ENCODE measurements around the gene INTS6. TPM values are rescaled to one million over a fixed set of nuclear protein-coding genes. Genes with fewer than 3 reads are reported as not detected.

The INTS6 gene
- total RNA-seq, 1 donor, result 40.5 TPM

DNA sequence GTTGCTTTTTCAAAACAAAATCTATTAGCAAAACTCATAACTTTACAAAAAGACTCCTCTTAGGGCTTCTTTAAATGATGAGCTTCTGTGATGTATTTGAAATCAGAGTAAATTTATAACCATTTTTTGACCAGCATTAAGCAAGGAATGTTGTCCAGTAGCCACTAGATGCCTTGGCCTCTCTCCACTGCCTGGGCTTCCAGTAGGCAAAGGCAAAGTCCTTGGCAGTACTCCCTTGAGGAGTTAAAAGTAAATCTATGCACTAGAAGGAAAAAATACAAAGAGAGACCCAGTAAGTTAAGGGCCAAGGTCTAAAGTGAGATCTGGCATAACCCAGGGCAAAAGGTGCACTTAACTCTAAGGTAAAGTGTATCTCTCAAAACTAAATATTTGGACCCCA lies 103.8 kb downstream of the INTS6 start:
- H3K4me1 ChIP-seq (ENCODE audit: insufficient read depth, low read length), result no peaks in the 10 kb centered on the region
- DNase-seq (ENCODE audit: insufficient read length, low spot score, missing footprints), result no peak
- no peaks in the 10 kb centered on the region for H3K79me2 ChIP-seq (ENCODE audit: insufficient read depth, low read length)
- no peak overlapping the region for H3K27ac ChIP-seq (ENCODE audit: low read depth, low read length)
- no peaks in the 10 kb centered on the region for H3K27me3 ChIP-seq (ENCODE audit: insufficient read depth, low read length)
- H3K4me3 ChIP-seq (ENCODE audit: insufficient read depth, low read length), result no peak overlapping the region
- no peaks in the 10 kb centered on the region for H4K20me1 ChIP-seq (ENCODE audit: insufficient read depth, low read length)
- TF ChIP-seq, protein P1, sequence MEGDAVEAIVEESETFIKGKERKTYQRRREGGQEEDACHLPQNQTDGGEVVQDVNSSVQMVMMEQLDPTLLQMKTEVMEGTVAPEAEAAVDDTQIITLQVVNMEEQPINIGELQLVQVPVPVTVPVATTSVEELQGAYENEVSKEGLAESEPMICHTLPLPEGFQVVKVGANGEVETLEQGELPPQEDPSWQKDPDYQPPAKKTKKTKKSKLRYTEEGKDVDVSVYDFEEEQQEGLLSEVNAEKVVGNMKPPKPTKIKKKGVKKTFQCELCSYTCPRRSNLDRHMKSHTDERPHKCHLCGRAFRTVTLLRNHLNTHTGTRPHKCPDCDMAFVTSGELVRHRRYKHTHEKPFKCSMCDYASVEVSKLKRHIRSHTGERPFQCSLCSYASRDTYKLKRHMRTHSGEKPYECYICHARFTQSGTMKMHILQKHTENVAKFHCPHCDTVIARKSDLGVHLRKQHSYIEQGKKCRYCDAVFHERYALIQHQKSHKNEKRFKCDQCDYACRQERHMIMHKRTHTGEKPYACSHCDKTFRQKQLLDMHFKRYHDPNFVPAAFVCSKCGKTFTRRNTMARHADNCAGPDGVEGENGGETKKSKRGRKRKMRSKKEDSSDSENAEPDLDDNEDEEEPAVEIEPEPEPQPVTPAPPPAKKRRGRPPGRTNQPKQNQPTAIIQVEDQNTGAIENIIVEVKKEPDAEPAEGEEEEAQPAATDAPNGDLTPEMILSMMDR (IDR thresholded peaks at IDR 0.05; ENCODE audit: extremely low read depth, low read depth, low read length), result no peak
- H3K4me2 ChIP-seq (ENCODE audit: insufficient read depth, low read length), result no peak overlapping the region
- H2AFZ ChIP-seq (ENCODE audit: low read length), result no peak overlapping the region
- no peaks in the 10 kb centered on the region for H3K9me3 ChIP-seq (ENCODE audit: low read depth, low read length)
- H3K36me3 ChIP-seq (ENCODE audit: insufficient read depth, low read length), result no peaks in the 10 kb centered on the region

DNA sequence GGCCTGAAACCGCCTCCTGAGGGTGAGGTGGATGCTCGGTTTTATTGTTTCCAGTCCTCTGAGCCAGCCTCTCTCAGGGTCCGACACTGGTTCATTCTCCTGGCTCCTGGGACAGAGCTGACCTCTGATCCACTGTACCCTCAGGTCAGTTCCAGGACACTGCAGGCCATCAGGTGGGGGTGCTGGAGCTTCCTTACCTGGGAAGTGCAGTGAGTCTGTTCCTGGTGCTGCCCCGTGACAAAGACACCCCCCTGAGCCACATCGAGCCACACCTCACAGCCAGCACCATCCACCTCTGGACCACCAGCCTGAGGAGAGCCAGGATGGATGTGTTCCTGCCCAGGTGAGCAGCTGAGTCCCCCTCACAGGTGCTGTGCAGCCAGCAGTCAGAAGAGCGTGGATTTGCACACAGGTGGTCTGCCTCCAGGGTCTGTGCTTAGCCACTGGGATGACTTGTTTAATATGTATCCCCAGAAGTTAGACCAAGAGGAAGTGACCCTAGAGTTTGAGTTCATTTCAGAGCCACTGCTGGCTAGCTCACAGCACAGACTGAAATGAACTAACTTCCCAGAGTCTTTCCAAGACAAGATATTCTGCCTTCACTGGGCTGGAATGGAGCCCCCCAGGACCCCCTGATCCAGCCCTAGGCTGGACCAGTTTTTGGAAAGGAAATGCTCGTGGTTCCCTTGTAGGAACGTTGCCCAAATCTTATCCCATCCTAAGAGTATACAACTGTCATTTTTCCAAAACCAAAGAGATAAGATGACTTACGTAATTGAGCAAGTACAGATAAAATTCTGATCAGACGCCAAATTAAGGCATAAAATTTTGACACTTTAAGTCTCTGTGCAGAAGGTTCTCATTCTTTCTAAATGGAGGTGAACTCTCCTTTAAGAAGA lies 104.5 kb downstream of the INTS6 start:
- TF ChIP-seq, protein P1 (IDR thresholded peaks at IDR 0.05; ENCODE audit: extremely low read depth, low read depth, low read length), result no peak
- H2AFZ ChIP-seq (ENCODE audit: low read length), result no peak overlapping the region
- no peaks in the 10 kb centered on the region for H3K27me3 ChIP-seq (ENCODE audit: insufficient read depth, low read length)

DNA sequence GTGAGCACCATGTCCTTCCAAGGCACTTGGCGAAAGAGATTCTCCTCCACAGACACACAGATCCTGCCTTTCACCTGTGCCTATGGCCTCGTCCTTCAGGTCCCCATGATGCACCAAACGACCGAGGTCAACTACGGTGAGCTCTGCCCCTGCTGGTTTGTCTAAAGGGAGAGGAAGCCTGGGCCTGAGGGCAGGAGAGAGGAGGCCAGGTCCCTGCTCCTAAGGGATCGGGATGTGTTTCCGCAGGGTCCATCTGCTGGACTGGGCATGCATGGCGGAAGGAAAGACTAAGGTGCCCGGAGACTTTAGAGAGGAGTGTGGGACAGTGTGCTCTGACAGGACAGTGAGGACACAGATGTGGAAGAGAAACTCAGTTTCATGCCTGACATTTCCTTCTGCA lies 105.7 kb downstream of the INTS6 start:
- Histone ChIP-seq H3K4me1 (ENCODE audit: insufficient read depth, low read length) (peaks cover 11% of the 10 kb centered on the region), H4K20me1 (ENCODE audit: insufficient read depth, low read length) (no peaks in the 10 kb centered on the region), H3K27ac (ENCODE audit: low read depth, low read length) (no peak overlapping the region), H3K79me2 (ENCODE audit: insufficient read depth, low read length) (no peaks in the 10 kb centered on the region), H3K27me3 (ENCODE audit: insufficient read depth, low read length) (no peaks in the 10 kb centered on the region), H3K9me3 (ENCODE audit: low read depth, low read length) (no peaks in the 10 kb centered on the region), H3K4me3 (ENCODE audit: insufficient read depth, low read length) (no peak overlapping the region), H2AFZ (ENCODE audit: low read length) (no peak overlapping the region), H3K36me3 (ENCODE audit: insufficient read depth, low read length) (no peaks in the 10 kb centered on the region), H3K4me2 (ENCODE audit: insufficient read depth, low read length) (no peak overlapping the region)
- no peak for DNase-seq (ENCODE audit: insufficient read length, low spot score, missing footprints)
- TF ChIP-seq, protein P1 (IDR thresholded peaks at IDR 0.05; ENCODE audit: extremely low read depth, low read depth, low read length), result no peak

More for the DNA sequence above, 104.5 kb downstream of the INTS6 start:
- no peaks in the 10 kb centered on the region for H4K20me1 ChIP-seq (ENCODE audit: insufficient read depth, low read length)
- H3K9me3 ChIP-seq (ENCODE audit: low read depth, low read length), result no peaks in the 10 kb centered on the region
- H3K36me3 ChIP-seq (ENCODE audit: insufficient read depth, low read length), result no peaks in the 10 kb centered on the region
- no peak overlapping the region for H3K27ac ChIP-seq (ENCODE audit: low read depth, low read length)
- no peak overlapping the region for H3K4me2 ChIP-seq (ENCODE audit: insufficient read depth, low read length)
- H3K4me1 ChIP-seq (ENCODE audit: insufficient read depth, low read length), result no peaks in the 10 kb centered on the region
- no peak overlapping the region for H3K4me3 ChIP-seq (ENCODE audit: insufficient read depth, low read length)
- DNase-seq (ENCODE audit: insufficient read length, low spot score, missing footprints), result no peak
- no peaks in the 10 kb centered on the region for H3K79me2 ChIP-seq (ENCODE audit: insufficient read depth, low read length)

DNA sequence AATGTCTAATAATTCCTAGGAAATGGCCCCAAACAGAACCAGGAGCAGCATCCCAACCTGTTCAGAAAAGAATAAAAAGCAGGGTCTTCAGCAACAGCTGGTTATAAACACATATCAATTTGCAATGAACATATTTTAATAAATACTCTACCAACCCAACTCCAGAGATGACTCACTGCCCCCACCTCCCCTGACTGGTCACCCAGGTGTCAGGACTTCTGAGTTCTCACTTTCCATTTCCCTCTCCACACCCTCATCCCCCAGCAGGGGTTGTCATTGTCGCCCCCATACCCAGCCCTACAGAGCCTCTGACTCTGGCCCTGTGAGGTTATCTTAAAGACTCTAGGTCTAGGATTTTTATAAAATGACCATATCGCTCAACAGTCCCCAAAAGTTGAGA lies 106.4 kb downstream of the INTS6 start:
- no peak overlapping the region for H3K4me3 ChIP-seq (ENCODE audit: insufficient read depth, low read length)
- no peak for DNase-seq (ENCODE audit: insufficient read length, low spot score, missing footprints)
- H3K9me3 ChIP-seq (ENCODE audit: low read depth, low read length), result no peaks in the 10 kb centered on the region
- H3K36me3 ChIP-seq (ENCODE audit: insufficient read depth, low read length), result no peaks in the 10 kb centered on the region
- no peaks in the 10 kb centered on the region for H3K27me3 ChIP-seq (ENCODE audit: insufficient read depth, low read length)
- no peak overlapping the region for H3K27ac ChIP-seq (ENCODE audit: low read depth, low read length)
- TF ChIP-seq, protein P1 (IDR thresholded peaks at IDR 0.05; ENCODE audit: extremely low read depth, low read depth, low read length), result no peak
- no peak overlapping the region for H2AFZ ChIP-seq (ENCODE audit: low read length)
- no peaks in the 10 kb centered on the region for H3K79me2 ChIP-seq (ENCODE audit: insufficient read depth, low read length)
- H4K20me1 ChIP-seq (ENCODE audit: insufficient read depth, low read length), result no peaks in the 10 kb centered on the region
- peaks cover 12% of the 10 kb centered on the region for H3K4me1 ChIP-seq (ENCODE audit: insufficient read depth, low read length)
- H3K4me2 ChIP-seq (ENCODE audit: insufficient read depth, low read length), result no peak overlapping the region
